ENCODE data around the gene ELAVL1. TPM values are rescaled to one million over a fixed set of nuclear protein-coding genes. Genes with fewer than 3 reads are reported as not detected.

ELAVL1 gene
- total RNA-seq, 1 donor from 2014 or later: 124 TPM

- no peaks in the 10 kb centered on the region for H3K9me3 Mint-ChIP-seq
- H3K4me1 Mint-ChIP-seq (ENCODE audit: unreplicated experiment): no peaks in the 10 kb centered on the region
- H3K4me3 Mint-ChIP-seq: no peak overlapping the region
- no peak for DNase-seq (ENCODE audit: extremely low spot score, unreplicated experiment)
- H3K36me3 Mint-ChIP-seq: no peaks in the 10 kb centered on the region
- H3K27me3 Mint-ChIP-seq: no peaks in the 10 kb centered on the region
- no peak overlapping the region for H3K27ac Mint-ChIP-seq
- no peak for TF ChIP-seq CTCF (conservative IDR thresholded peaks at IDR 0.05)
These were observed 24.8 kb downstream of the ELAVL1 start for GRCh38 chr19:7980635-7981121.

GRCh38 chr19:7980168-7980567, 25.3 kb downstream of the ELAVL1 start:
- no peaks in the 10 kb centered on the region for H3K9me3 Mint-ChIP-seq
- no peaks in the 10 kb centered on the region for H3K4me1 Mint-ChIP-seq (ENCODE audit: unreplicated experiment)
- no peak for TF ChIP-seq CTCF (conservative IDR thresholded peaks at IDR 0.05)
- H3K36me3 Mint-ChIP-seq: no peaks in the 10 kb centered on the region
- no peak overlapping the region for H3K27ac Mint-ChIP-seq
- H3K27me3 Mint-ChIP-seq: no peaks in the 10 kb centered on the region
- no peak for DNase-seq (ENCODE audit: extremely low spot score, unreplicated experiment)
- no peak overlapping the region for H3K4me3 Mint-ChIP-seq

- Mint-ChIP-seq H3K4me1 (ENCODE audit: unreplicated experiment) (no peaks in the 10 kb centered on the region), H3K27ac (no peak overlapping the region)
These were observed 25.9 kb downstream of the ELAVL1 start for GRCh38 chr19:7979559-7979958.

GRCh38 chr19:7979011-7979410, 26.4 kb downstream of the ELAVL1 start:
- Mint-ChIP-seq H3K27ac (no peak overlapping the region), H3K27me3 (no peaks in the 10 kb centered on the region), H3K4me1 (ENCODE audit: unreplicated experiment) (no peaks in the 10 kb centered on the region), H3K36me3 (peaks cover under 1% of the 10 kb centered on the region), H3K4me3 (no peak overlapping the region), H3K9me3 (no peaks in the 10 kb centered on the region)
- TF ChIP-seq CTCF (conservative IDR thresholded peaks at IDR 0.05): no peak
- DNase-seq (ENCODE audit: extremely low spot score, unreplicated experiment): no peak

More at GRCh38 chr19:7979559-7979958, 25.9 kb downstream of the ELAVL1 start:
- Mint-ChIP-seq H3K27me3 (no peaks in the 10 kb centered on the region), H3K36me3 (no peaks in the 10 kb centered on the region), H3K4me3 (no peak overlapping the region), H3K9me3 (no peaks in the 10 kb centered on the region)
- no peak for DNase-seq (ENCODE audit: extremely low spot score, unreplicated experiment)
- TF ChIP-seq CTCF (conservative IDR thresholded peaks at IDR 0.05): no peak

GRCh38 chr19:7978179-7978825, 27.1 kb downstream of the ELAVL1 start:
- H3K4me1 Mint-ChIP-seq (ENCODE audit: unreplicated experiment): no peaks in the 10 kb centered on the region
- H3K36me3 Mint-ChIP-seq: peaks cover 8% of the 10 kb centered on the region
- H3K27me3 Mint-ChIP-seq: no peaks in the 10 kb centered on the region
- no peak overlapping the region for H3K27ac Mint-ChIP-seq
- no peak for DNase-seq (ENCODE audit: extremely low spot score, unreplicated experiment)
- no peak overlapping the region for H3K4me3 Mint-ChIP-seq
- no peaks in the 10 kb centered on the region for H3K9me3 Mint-ChIP-seq
- TF ChIP-seq CTCF (conservative IDR thresholded peaks at IDR 0.05): no peak
